ENCODE measurements around the gene PLCG2. TPM values are rescaled to one million over a fixed set of nuclear protein-coding genes. Genes with fewer than 3 reads are reported as not detected.

Gene PLCG2
- total RNA-seq, 1 experiment from 2014 or later: 574 TPM

GRCh38 chr16:81746566-81746965, 32.5 kb upstream of the PLCG2 start:
- Histone ChIP-seq H3K4me1 (ENCODE audit: low read length) (peaks cover 77% of the 10 kb centered on the region), H4K20me1 (ENCODE audit: insufficient read depth, low read depth, low read length) (no peaks in the 10 kb centered on the region), H3K9me2 (replicated peaks; ENCODE audit: insufficient read depth, low read length) (no peaks in the 10 kb centered on the region), H3K27ac (ENCODE audit: low read length) (no peak overlapping the region), H3K36me3 (ENCODE audit: insufficient read depth, low read length) (no peaks in the 10 kb centered on the region), H3K27me3 (ENCODE audit: low read length) (no peaks in the 10 kb centered on the region), H3K4me3 (ENCODE audit: low read length) (peak overlapping the region; percentile 60), H3K9ac (ENCODE audit: low read length) (peak overlapping the region; percentile 55; the same call in 1 of the 2 replicates), H2AFZ (ENCODE audit: low read length) (no peak overlapping the region), H3K4me2 (ENCODE audit: low read depth, low read length, poor library complexity, severe bottlenecking) (peak overlapping the region; percentile 70), H3K79me2 (ENCODE audit: low read length) (peaks cover 82% of the 10 kb centered on the region), H3K9me3 (ENCODE audit: low read length) (no peaks in the 10 kb centered on the region)
- no peak for DNase-seq

GRCh38 chr16:81748476-81749198, 30.5 kb upstream of the PLCG2 start:
- H3K9ac ChIP-seq (ENCODE audit: low read length): peak overlapping the region; percentile 59
- no peaks in the 10 kb centered on the region for H3K27me3 ChIP-seq (ENCODE audit: low read length)
- H3K9me3 ChIP-seq (ENCODE audit: low read length): no peaks in the 10 kb centered on the region
- no peaks in the 10 kb centered on the region for H4K20me1 ChIP-seq (ENCODE audit: insufficient read depth, low read depth, low read length)
- peak; percentile 68 for DNase-seq
- no peaks in the 10 kb centered on the region for H3K9me2 ChIP-seq (replicated peaks; ENCODE audit: insufficient read depth, low read length)
- H3K36me3 ChIP-seq (ENCODE audit: insufficient read depth, low read length): no peaks in the 10 kb centered on the region
- peaks cover 75% of the 10 kb centered on the region for H3K79me2 ChIP-seq (ENCODE audit: low read length)
- H2AFZ ChIP-seq (ENCODE audit: low read length): no peak overlapping the region
- H3K4me1 ChIP-seq (ENCODE audit: low read length): peaks cover 80% of the 10 kb centered on the region
- H3K4me2 ChIP-seq (ENCODE audit: low read depth, low read length, poor library complexity, severe bottlenecking): peak overlapping the region; percentile 52
- peak overlapping the region; percentile 87 for H3K27ac ChIP-seq (ENCODE audit: low read length)
- peak overlapping the region; percentile 47 for H3K4me3 ChIP-seq (ENCODE audit: low read length)

GRCh38 chr16:81752225-81752875, 26.7 kb upstream of the PLCG2 start:
- no peaks in the 10 kb centered on the region for H3K9me2 ChIP-seq (replicated peaks; ENCODE audit: insufficient read depth, low read length)
- peak overlapping the region; percentile 75 for H3K4me2 ChIP-seq (ENCODE audit: low read depth, low read length, poor library complexity, severe bottlenecking)
- no peaks in the 10 kb centered on the region for H3K9me3 ChIP-seq (ENCODE audit: low read length)
- H2AFZ ChIP-seq (ENCODE audit: low read length): no peak overlapping the region
- H3K4me3 ChIP-seq (ENCODE audit: low read length): peak overlapping the region; percentile 60
- peak overlapping the region; percentile 76 for H3K9ac ChIP-seq (ENCODE audit: low read length)
- peaks cover 52% of the 10 kb centered on the region for H3K4me1 ChIP-seq (ENCODE audit: low read length)
- peaks cover 64% of the 10 kb centered on the region for H3K79me2 ChIP-seq (ENCODE audit: low read length)
- H3K36me3 ChIP-seq (ENCODE audit: insufficient read depth, low read length): peaks cover 19% of the 10 kb centered on the region
- H4K20me1 ChIP-seq (ENCODE audit: insufficient read depth, low read depth, low read length): no peaks in the 10 kb centered on the region
- H3K27ac ChIP-seq (ENCODE audit: low read length): peak overlapping the region; percentile 93
- H3K27me3 ChIP-seq (ENCODE audit: low read length): no peaks in the 10 kb centered on the region
- DNase-seq: peak; percentile 93

- DNase-seq: no peak
- H4K20me1 ChIP-seq (ENCODE audit: insufficient read depth, low read depth, low read length): no peaks in the 10 kb centered on the region
- H3K36me3 ChIP-seq (ENCODE audit: insufficient read depth, low read length): peaks cover 19% of the 10 kb centered on the region
- H3K9me3 ChIP-seq (ENCODE audit: low read length): no peaks in the 10 kb centered on the region
- no peak overlapping the region for H2AFZ ChIP-seq (ENCODE audit: low read length)
- peak overlapping the region; percentile 60 for H3K4me3 ChIP-seq (ENCODE audit: low read length)
- no peaks in the 10 kb centered on the region for H3K9me2 ChIP-seq (replicated peaks; ENCODE audit: insufficient read depth, low read length)
- no peaks in the 10 kb centered on the region for H3K27me3 ChIP-seq (ENCODE audit: low read length)
- H3K9ac ChIP-seq (ENCODE audit: low read length): peak overlapping the region; percentile 76
- H3K4me2 ChIP-seq (ENCODE audit: low read depth, low read length, poor library complexity, severe bottlenecking): peak overlapping the region; percentile 75
- peaks cover 47% of the 10 kb centered on the region for H3K4me1 ChIP-seq (ENCODE audit: low read length)
- peaks cover 62% of the 10 kb centered on the region for H3K79me2 ChIP-seq (ENCODE audit: low read length)
- peak overlapping the region; percentile 93 for H3K27ac ChIP-seq (ENCODE audit: low read length)
These were observed 26.2 kb upstream of the PLCG2 start for GRCh38 chr16:81752876-81753227.

- H3K4me2 ChIP-seq (ENCODE audit: low read depth, low read length, poor library complexity, severe bottlenecking): no peak overlapping the region
- no peaks in the 10 kb centered on the region for H3K9me3 ChIP-seq (ENCODE audit: low read length)
- H3K36me3 ChIP-seq (ENCODE audit: insufficient read depth, low read length): peaks cover 28% of the 10 kb centered on the region
- no peak overlapping the region for H3K9ac ChIP-seq (ENCODE audit: low read length)
- H3K27me3 ChIP-seq (ENCODE audit: low read length): no peaks in the 10 kb centered on the region
- no peak overlapping the region for H3K4me3 ChIP-seq (ENCODE audit: low read length)
- peaks cover 27% of the 10 kb centered on the region for H3K4me1 ChIP-seq (ENCODE audit: low read length)
- H3K9me2 ChIP-seq (replicated peaks; ENCODE audit: insufficient read depth, low read length): no peaks in the 10 kb centered on the region
- no peaks in the 10 kb centered on the region for H4K20me1 ChIP-seq (ENCODE audit: insufficient read depth, low read depth, low read length)
- H2AFZ ChIP-seq (ENCODE audit: low read length): no peak overlapping the region
- H3K79me2 ChIP-seq (ENCODE audit: low read length): peaks cover 47% of the 10 kb centered on the region
- no peak overlapping the region for H3K27ac ChIP-seq (ENCODE audit: low read length)
- no peak for DNase-seq
These were observed 24.2 kb upstream of the PLCG2 start for GRCh38 chr16:81754858-81755257.

- Histone ChIP-seq H3K4me1 (ENCODE audit: low read length) (peaks cover 21% of the 10 kb centered on the region), H3K9ac (ENCODE audit: low read length) (no peak overlapping the region)
These were observed 23.0 kb upstream of the PLCG2 start for GRCh38 chr16:81755915-81756614.

GRCh38 chr16:81756615-81757356, 22.3 kb upstream of the PLCG2 start:
- no peak overlapping the region for H3K4me3 ChIP-seq (ENCODE audit: low read length)
- H3K9me3 ChIP-seq (ENCODE audit: low read length): no peaks in the 10 kb centered on the region
- no peaks in the 10 kb centered on the region for H4K20me1 ChIP-seq (ENCODE audit: insufficient read depth, low read depth, low read length)
- H3K79me2 ChIP-seq (ENCODE audit: low read length): peaks cover 38% of the 10 kb centered on the region
- no peaks in the 10 kb centered on the region for H3K27me3 ChIP-seq (ENCODE audit: low read length)
- peaks cover 14% of the 10 kb centered on the region for H3K4me1 ChIP-seq (ENCODE audit: low read length)
- H3K4me2 ChIP-seq (ENCODE audit: low read depth, low read length, poor library complexity, severe bottlenecking): no peak overlapping the region
- H2AFZ ChIP-seq (ENCODE audit: low read length): no peak overlapping the region
- H3K36me3 ChIP-seq (ENCODE audit: insufficient read depth, low read length): peaks cover 28% of the 10 kb centered on the region
- H3K9me2 ChIP-seq (replicated peaks; ENCODE audit: insufficient read depth, low read length): no peaks in the 10 kb centered on the region
- DNase-seq: no peak
- H3K9ac ChIP-seq (ENCODE audit: low read length): no peak overlapping the region
- no peak overlapping the region for H3K27ac ChIP-seq (ENCODE audit: low read length)

More at GRCh38 chr16:81755915-81756614, 23.0 kb upstream of the PLCG2 start:
- no peaks in the 10 kb centered on the region for H3K9me2 ChIP-seq (replicated peaks; ENCODE audit: insufficient read depth, low read length)
- H3K4me2 ChIP-seq (ENCODE audit: low read depth, low read length, poor library complexity, severe bottlenecking): no peak overlapping the region
- H3K27me3 ChIP-seq (ENCODE audit: low read length): no peaks in the 10 kb centered on the region
- H4K20me1 ChIP-seq (ENCODE audit: insufficient read depth, low read depth, low read length): no peaks in the 10 kb centered on the region
- H3K27ac ChIP-seq (ENCODE audit: low read length): no peak overlapping the region
- no peak overlapping the region for H2AFZ ChIP-seq (ENCODE audit: low read length)
- peaks cover 41% of the 10 kb centered on the region for H3K79me2 ChIP-seq (ENCODE audit: low read length)
- peaks cover 28% of the 10 kb centered on the region for H3K36me3 ChIP-seq (ENCODE audit: insufficient read depth, low read length)
- no peak for DNase-seq
- no peak overlapping the region for H3K4me3 ChIP-seq (ENCODE audit: low read length)
- no peaks in the 10 kb centered on the region for H3K9me3 ChIP-seq (ENCODE audit: low read length)
